DND-41 (cell line): ENCODE results near the gene ARHGAP30.
"Not testable (repeated sequence)": the region's sequence is repeated elsewhere in the genome, so short reads cannot be mapped to it uniquely, and the experiment has no call there.

Source experiments
- ATAC-seq: fragments of 200-7000 bp; cut with Tn5 transposase; 3 replicates; pipeline ENCODE4 v1.9.1; 2021; ENCODE audit warnings: low read depth; ENCODE audit not compliant: insufficient read depth
- DNase-seq: peaks from one replicate; pipeline ENCODE4 v3.0.0-alpha.2; 2020
- H2AFZ ChIP-seq: 2 replicates; pipeline ENCODE4 v1.6.0; 2012; ENCODE audit warnings: low read depth, low read length
- H3K27ac ChIP-seq: 2 replicates; pipeline ENCODE4 v1.5.1; 2012; ENCODE audit warnings: low read length, inconsistent platforms
- H3K27me3 ChIP-seq: fragments of 200-600 bp; sonication (generic); 2 replicates; pipeline ENCODE4 v1.6.0; 2012; ENCODE audit warnings: low read length, mild to moderate bottlenecking, inconsistent platforms; ENCODE audit not compliant: insufficient read depth, poor library complexity
- H3K36me3 ChIP-seq: 2 replicates; pipeline ENCODE4 v1.5.1; 2012; ENCODE audit warnings: low read length, inconsistent platforms; ENCODE audit not compliant: insufficient read depth
- H3K4me1 ChIP-seq: 2 replicates; pipeline ENCODE4 v1.5.1; 2012; ENCODE audit warnings: mild to moderate bottlenecking, low read length; ENCODE audit not compliant: insufficient read depth
- H3K4me2 ChIP-seq: 2 replicates; pipeline ENCODE4 v1.6.0; 2012; ENCODE audit warnings: mild to moderate bottlenecking, moderate library complexity, low read length, inconsistent platforms; ENCODE audit not compliant: insufficient read depth
- H3K4me3 ChIP-seq, 2 experiments: fragments of 200-600 bp in 1 of 2; shearing (Covaris generic) in 1 of 2; 2 replicates each; pipeline ENCODE4 v1.5.1; 2012 to 2016; ENCODE audit warnings: inconsistent platforms in 2 of 2, low read length in 2 of 2, mild to moderate bottlenecking in 2 of 2, low read depth in 1 of 2, moderate library complexity in 1 of 2
- H3K79me2 ChIP-seq: 2 replicates; pipeline ENCODE4 v1.6.0; 2012; ENCODE audit warnings: low read length, inconsistent platforms; ENCODE audit not compliant: insufficient read depth
- H3K9ac ChIP-seq: 2 replicates; pipeline ENCODE4 v1.6.0; 2012; ENCODE audit warnings: low read depth, mild to moderate bottlenecking, inconsistent platforms, low read length, moderate library complexity
- H3K9me3 ChIP-seq: 2 replicates; pipeline ENCODE4 v1.5.1; 2012; ENCODE audit warnings: low read length, moderate library complexity, mild to moderate bottlenecking, inconsistent platforms; ENCODE audit not compliant: insufficient read depth, severe bottlenecking
- H4K20me1 ChIP-seq: 2 replicates; pipeline ENCODE4 v1.6.0; 2012; ENCODE audit warnings: low read length; ENCODE audit not compliant: insufficient read depth
- CTCF ChIP-seq: IDR thresholded peaks from 2 replicates; pipeline ENCODE4 v1.5.1; 2012; ENCODE audit warnings: borderline replicate concordance, low read length, moderate library complexity, mild to moderate bottlenecking; ENCODE audit not compliant: poor library complexity, severe bottlenecking; ENCODE audit errors: extremely low read depth
- EZH2 ChIP-seq: IDR thresholded peaks from 3 replicates; pipeline ENCODE4 v1.6.1; 2012; ENCODE audit warnings: borderline replicate concordance, low read depth, mild to moderate bottlenecking, moderate library complexity, low read length, inconsistent platforms; ENCODE audit not compliant: severe bottlenecking

ARHGAP30 gene

GRCh38 chr1:161016683-161017082 lies 53.0 kb downstream of the ARHGAP30 start:
- not testable (repeated sequence) for H3K27me3 ChIP-seq, H4K20me1 ChIP-seq, DNase-seq, H3K4me2 ChIP-seq, H3K9ac ChIP-seq, H3K27ac ChIP-seq, H3K36me3 ChIP-seq, H3K4me3 ChIP-seq, ATAC-seq, H3K79me2 ChIP-seq, H3K9me3 ChIP-seq, H2AFZ ChIP-seq
- peaks cover 16% of the 10 kb centered on the region for H3K4me1 ChIP-seq

- Histone ChIP-seq H3K36me3 (no peaks in the 10 kb centered on the region), H3K4me1 (peaks cover 16% of the 10 kb centered on the region), H3K4me2 (no peak overlapping the region), H4K20me1 (no peaks in the 10 kb centered on the region), H3K79me2 (no peaks in the 10 kb centered on the region), H3K27ac (peak overlapping the region; percentile 16), H2AFZ (peak overlapping the region; percentile 12; the same call in 1 of the 2 replicates), H3K4me3 (no peak overlapping the region), H3K27me3 (no peaks in the 10 kb centered on the region), H3K9me3 (no peaks in the 10 kb centered on the region), H3K9ac (no peak overlapping the region)
- peak; percentile 92 for ATAC-seq
- no peak for TF ChIP-seq CTCF
- TF ChIP-seq EZH2, result no peak
- peak; percentile 78 for DNase-seq
Measured at GRCh38 chr1:161013488-161014230, 56.0 kb downstream of the ARHGAP30 start.

- H3K27me3 ChIP-seq, result no peaks in the 10 kb centered on the region
- H3K79me2 ChIP-seq, result no peaks in the 10 kb centered on the region
- no peaks in the 10 kb centered on the region for H3K36me3 ChIP-seq
- H3K9ac ChIP-seq, result no peak overlapping the region
- no peaks in the 10 kb centered on the region for H3K9me3 ChIP-seq
- TF ChIP-seq EZH2 (no peak), CTCF (no peak)
- peak overlapping the region; percentile 53 for H3K27ac ChIP-seq
- H3K4me2 ChIP-seq, result no peak overlapping the region
- H4K20me1 ChIP-seq, result no peaks in the 10 kb centered on the region
- peaks cover 16% of the 10 kb centered on the region for H3K4me1 ChIP-seq
- H3K4me3 ChIP-seq, result no peak overlapping the region
- H2AFZ ChIP-seq, result peak overlapping the region; percentile 12; the same call in 1 of the 2 replicates
- ATAC-seq (peak; percentile 27; the same call in 2 of the 3 replicates), DNase-seq (no peak)
Measured at GRCh38 chr1:161013131-161013487, 56.6 kb downstream of the ARHGAP30 start.

- Histone ChIP-seq H3K9me3 (no peaks in the 10 kb centered on the region), H4K20me1 (no peaks in the 10 kb centered on the region), H3K4me3 (no peak overlapping the region), H3K9ac (no peak overlapping the region), H3K4me1 (peaks cover 16% of the 10 kb centered on the region), H2AFZ (no peak overlapping the region), H3K79me2 (no peaks in the 10 kb centered on the region), H3K27ac (no peak overlapping the region), H3K27me3 (no peaks in the 10 kb centered on the region), H3K36me3 (no peaks in the 10 kb centered on the region), H3K4me2 (no peak overlapping the region)
- DNase-seq, result no peak
- no peak for ATAC-seq
- TF ChIP-seq CTCF, result no peak
- TF ChIP-seq EZH2, result no peak
Measured at GRCh38 chr1:161012420-161012819, 57.3 kb downstream of the ARHGAP30 start.
